ENCODE data around the gene PLXNA2.

The PLXNA2 gene

DNA sequence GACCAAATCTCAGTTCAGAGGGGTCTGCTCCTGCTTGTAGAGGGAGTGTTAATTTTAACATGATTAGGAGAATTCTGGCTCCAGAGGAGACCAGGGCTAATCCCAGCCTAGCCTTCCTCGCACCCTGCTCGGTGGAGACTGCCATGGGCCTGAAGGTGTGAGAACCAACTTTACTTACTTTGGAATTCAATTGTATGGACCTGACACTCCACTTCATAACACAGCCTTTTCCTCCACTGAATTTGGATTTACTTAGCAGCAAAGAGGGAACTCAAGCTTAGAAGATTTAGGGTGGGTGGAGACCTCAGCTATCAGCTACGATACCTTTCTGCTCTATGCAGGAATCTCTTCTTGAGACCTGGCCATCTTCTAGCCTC lies 11.5 kb downstream of the PLXNA2 start:
- TF ChIP-seq, protein P1, sequence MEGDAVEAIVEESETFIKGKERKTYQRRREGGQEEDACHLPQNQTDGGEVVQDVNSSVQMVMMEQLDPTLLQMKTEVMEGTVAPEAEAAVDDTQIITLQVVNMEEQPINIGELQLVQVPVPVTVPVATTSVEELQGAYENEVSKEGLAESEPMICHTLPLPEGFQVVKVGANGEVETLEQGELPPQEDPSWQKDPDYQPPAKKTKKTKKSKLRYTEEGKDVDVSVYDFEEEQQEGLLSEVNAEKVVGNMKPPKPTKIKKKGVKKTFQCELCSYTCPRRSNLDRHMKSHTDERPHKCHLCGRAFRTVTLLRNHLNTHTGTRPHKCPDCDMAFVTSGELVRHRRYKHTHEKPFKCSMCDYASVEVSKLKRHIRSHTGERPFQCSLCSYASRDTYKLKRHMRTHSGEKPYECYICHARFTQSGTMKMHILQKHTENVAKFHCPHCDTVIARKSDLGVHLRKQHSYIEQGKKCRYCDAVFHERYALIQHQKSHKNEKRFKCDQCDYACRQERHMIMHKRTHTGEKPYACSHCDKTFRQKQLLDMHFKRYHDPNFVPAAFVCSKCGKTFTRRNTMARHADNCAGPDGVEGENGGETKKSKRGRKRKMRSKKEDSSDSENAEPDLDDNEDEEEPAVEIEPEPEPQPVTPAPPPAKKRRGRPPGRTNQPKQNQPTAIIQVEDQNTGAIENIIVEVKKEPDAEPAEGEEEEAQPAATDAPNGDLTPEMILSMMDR (IDR thresholded peaks at IDR 0.05), result no peak

DNA sequence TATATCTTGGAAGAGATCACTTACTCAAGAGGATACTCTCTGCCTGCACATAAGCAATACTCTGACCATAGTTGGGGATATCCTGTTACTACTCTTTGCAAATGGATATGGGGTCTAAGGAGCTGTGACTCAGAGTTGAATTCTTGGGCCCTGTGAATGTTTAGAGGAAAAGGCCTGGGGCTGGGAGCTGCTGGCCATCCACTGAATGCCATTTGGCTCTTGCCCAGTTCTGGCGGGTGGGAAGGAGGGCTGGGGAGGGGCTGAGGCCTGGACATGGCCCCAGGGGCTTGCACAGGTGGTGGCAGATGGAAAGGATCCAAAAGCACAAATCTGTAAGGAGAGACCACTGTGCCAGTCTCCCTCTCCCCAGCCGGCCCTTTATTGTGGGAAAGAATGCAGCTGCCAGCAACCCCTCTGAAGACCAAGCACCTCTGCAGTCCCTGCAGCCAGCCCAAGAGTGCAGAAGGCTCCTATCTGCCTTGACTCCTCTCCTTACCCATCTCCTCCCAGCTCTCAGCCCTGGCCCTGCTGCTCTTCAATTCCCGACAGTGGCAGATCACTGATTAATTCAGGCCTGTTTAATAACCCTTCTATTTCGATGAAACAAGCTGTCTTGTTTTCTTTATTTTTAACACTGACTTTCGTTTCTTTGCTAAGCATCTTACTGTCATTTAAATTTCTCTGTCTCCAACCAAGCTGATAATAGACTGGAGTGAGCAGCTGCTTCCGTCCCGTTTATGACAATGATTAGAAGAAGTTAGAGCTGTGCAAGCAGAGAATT lies 12.1 kb downstream of the PLXNA2 start:
- TF ChIP-seq, protein P1 (IDR thresholded peaks at IDR 0.05), result no peak

DNA sequence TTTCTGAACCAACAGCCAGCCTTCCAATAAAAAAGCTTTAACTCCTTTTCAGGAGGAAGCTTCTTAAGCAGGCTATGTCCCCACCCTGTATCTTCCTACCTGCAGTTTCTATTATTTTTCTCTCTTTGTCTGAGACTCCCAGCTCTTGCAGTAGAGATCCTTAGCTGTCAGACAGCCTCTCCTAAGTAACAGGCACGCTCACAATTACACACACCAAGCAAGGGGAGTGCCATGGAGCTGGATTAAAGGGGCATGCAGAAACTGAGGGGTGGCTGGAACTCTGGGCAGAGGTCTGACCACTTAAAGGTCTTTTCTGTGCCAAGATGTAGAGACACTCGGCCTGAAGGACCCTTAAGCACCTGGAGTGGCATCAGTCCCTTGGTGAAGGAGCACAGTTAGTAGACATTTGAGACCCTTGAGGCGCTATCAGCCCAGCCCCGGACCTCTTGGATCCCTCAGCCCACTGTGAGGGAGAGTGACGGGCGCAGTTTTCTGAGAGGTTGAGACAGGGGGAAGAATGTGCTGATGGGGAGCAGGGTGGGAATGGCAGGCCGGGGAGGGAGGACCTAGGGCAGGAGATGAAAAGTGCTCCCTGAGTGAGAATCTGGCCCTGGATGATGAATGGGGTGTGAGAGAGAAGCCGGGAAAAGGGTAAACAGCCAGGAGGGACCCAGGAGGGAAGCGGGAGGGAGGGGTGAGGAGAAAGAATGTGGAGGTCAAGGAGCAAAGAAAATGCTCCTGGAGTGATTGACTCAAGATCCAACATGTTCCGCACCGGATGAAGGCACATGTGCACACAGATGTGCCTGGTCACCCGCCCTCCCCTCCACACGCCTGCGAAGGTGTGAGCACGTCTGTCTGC lies 13.3 kb downstream of the PLXNA2 start:
- TF ChIP-seq, protein P1 (IDR thresholded peaks at IDR 0.05), result no peak

DNA sequence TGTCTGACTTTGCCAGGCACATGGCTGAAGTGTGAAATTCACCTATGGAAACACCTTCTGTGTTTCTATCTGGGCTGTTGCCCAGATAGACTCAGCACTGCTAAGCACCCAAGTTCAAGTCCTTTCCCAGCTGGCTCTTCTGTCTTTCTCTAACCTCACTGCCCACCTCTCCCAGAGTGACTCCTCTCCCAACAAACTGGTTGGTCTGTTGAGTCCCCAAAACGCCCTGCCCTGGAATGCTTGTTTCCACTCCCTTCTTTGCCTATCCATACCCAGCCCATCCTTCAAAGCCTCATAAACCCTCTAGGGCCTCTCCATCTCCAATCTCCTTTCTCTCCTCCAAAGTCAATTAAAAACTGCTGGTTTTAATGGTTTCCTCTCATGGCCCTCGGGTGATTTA lies 15.6 kb downstream of the PLXNA2 start:
- TF ChIP-seq, protein P1 (IDR thresholded peaks at IDR 0.05), result no peak

DNA sequence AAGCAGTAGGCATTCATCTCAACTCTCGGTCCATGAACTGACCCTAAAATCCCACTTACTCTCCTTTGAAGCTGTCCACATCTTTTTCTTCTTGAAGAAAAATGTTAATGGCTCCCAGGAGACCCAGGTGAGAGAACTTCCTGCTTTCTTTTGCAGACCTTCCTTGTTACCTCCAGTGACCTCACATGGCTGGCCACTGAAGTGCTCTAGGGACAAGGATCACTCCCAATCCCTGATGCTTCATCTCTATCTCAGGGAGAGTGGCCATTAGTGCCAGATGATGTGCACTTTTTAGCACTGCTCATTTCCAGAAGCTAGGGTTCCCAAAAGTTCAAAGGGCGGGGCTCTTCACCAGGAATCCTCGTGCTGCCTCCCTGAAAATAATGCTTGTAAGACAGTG lies 16.2 kb downstream of the PLXNA2 start:
- TF ChIP-seq, protein P1 (IDR thresholded peaks at IDR 0.05), result no peak

DNA sequence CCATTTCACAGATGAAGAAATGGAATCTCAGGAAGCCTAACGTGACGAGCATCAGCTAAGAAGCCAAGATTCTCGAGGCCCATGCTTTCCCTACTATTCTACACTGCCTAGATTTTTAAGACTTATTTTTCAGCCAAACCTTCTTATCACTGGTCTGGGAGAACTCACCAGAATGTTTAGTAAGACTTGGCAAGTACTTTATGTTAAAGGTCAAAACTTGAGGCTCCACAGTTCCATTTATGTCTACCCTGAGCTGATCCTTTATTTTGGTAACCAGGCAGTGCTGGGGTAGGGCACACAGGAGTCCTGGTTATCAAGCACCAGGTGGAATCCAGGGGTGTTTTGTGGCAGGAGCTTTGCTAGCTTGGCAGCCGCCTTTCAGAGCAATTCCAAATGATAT lies 16.8 kb downstream of the PLXNA2 start:
- TF ChIP-seq, protein P1 (IDR thresholded peaks at IDR 0.05), result no peak

DNA sequence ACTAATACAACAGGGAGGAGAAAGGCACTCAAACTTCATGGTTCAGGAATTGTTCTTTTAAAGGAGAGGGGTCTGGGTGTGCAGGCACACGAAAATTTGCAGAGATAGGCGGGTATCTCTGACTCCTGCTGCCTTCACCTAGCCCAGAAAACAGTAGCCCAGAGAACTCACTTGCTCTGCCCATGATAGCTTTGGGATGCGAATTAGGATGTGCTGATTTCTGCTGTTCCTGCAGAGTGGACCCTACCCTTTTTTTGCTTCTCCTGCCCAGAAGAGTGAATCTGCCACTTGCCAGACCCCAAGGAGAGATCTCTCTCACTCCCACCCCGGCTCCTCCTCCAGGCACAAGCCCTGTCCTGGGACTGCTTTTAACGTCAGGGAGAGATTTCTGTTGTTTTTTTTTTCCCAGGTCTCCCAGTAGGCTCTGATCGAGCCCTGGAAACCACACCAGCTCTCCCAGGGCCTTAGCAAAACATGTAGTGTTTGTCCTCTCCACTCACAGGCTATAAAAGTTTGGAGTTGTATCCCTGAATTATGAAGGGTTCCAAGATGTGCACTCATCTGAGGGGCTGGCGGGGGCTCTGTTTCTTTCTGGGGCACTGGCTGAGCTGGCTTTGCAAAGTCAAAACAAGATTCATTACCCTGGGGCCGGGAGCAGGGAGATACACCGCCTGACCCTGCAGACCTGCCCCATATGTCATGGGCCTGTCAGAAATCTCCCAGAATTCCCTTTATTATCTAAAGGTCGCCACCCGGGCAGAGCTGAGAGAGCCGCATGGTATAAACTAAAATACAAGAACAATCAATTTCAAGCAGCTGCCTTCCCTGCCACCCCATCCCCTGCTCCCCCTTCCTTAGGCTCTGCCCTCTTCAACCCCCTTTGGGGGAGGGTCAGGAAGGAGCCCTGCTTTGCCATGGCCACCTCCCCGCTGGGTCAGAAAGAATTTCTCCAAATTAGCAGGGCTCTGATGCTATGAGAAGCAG lies 17.9 kb downstream of the PLXNA2 start:
- TF ChIP-seq, protein P1 (IDR thresholded peaks at IDR 0.05), result no peak

Data from LNCAP (cell line).